Fibroblast of lung (primary cell): Measurements from ENCODE around the gene NEK8. TPM values are rescaled to one million over a fixed set of nuclear protein-coding genes. Genes with fewer than 3 reads are reported as not detected.

Source experiments
- DNase-seq, 2 donors: peaks; one replicate each; pipeline versions ENCODE4 v3.0.0 to v3.0.0-alpha.2; 2010; ENCODE audit warnings: low read depth in 2 of 2
- H2AFZ ChIP-seq: 2 replicates; pipeline ENCODE4 v1.5.1; 2012; ENCODE audit warnings: low read length, control low read depth, inconsistent platforms
- H3K27ac ChIP-seq: 2 replicates; pipeline ENCODE4 v1.5.1; 2011; ENCODE audit warnings: low read length, control low read depth; ENCODE audit not compliant: insufficient read depth
- H3K27me3 ChIP-seq: 2 replicates; pipeline ENCODE4 v1.5.1; 2011; ENCODE audit warnings: mild to moderate bottlenecking, low read length; ENCODE audit not compliant: control insufficient read depth, insufficient read depth
- H3K36me3 ChIP-seq: 2 replicates; pipeline ENCODE4 v1.5.1; 2011; ENCODE audit warnings: low read length; ENCODE audit not compliant: control insufficient read depth, insufficient read depth
- H3K4me1 ChIP-seq: 2 replicates; pipeline ENCODE4 v1.5.1; 2011; ENCODE audit warnings: low read length; ENCODE audit not compliant: control insufficient read depth, insufficient read depth; ENCODE audit errors: extremely low read depth
- H3K4me2 ChIP-seq: 2 replicates; pipeline ENCODE4 v1.5.1; 2011; ENCODE audit warnings: low read length, control low read depth; ENCODE audit not compliant: insufficient read depth; ENCODE audit errors: extremely low read depth
- H3K4me3 ChIP-seq, 4 experiments: fragments of 200-600 bp in 1 of 4; sonication (generic) in 1 of 4; replicated peaks in 1 of 4; 2 replicates each; pipeline ENCODE4 v1.5.1; 2011 to 2016; ENCODE audit warnings: low read length in 4 of 4, low read depth in 3 of 4, mild to moderate bottlenecking in 3 of 4, control low read depth in 2 of 4, inconsistent platforms in 1 of 4, mixed read lengths in 1 of 4; ENCODE audit not compliant: insufficient read depth in 1 of 4; ENCODE audit errors: control extremely low read depth in 1 of 4
- H3K79me2 ChIP-seq: 2 replicates; pipeline ENCODE4 v1.5.1; 2012; ENCODE audit warnings: mild to moderate bottlenecking, low read length, inconsistent platforms; ENCODE audit not compliant: control insufficient read depth, insufficient read depth
- H3K9ac ChIP-seq: 2 replicates; pipeline ENCODE4 v1.5.1; 2011; ENCODE audit warnings: mild to moderate bottlenecking, low read length, control low read depth; ENCODE audit not compliant: insufficient read depth
- H3K9me3 ChIP-seq: 2 replicates; pipeline ENCODE4 v1.5.1; 2012; ENCODE audit warnings: low read depth, low read length; ENCODE audit not compliant: control insufficient read depth, insufficient read depth
- H4K20me1 ChIP-seq: 2 replicates; pipeline ENCODE4 v1.5.1; 2011; ENCODE audit warnings: low read length; ENCODE audit not compliant: control insufficient read depth, insufficient read depth; ENCODE audit errors: extremely low read depth
- EZH2 ChIP-seq: IDR thresholded peaks from 2 replicates; pipeline ENCODE4 v1.5.1; 2012; ENCODE audit warnings: low read length, control low read depth, mild to moderate bottlenecking; ENCODE audit errors: missing control alignments
- polyA plus RNA-seq, 2 donors: library from polyadenylated mRNA; depleted of rRNA in 1 of 2; stranded (reverse) in 1 of 2; unstranded in 1 of 2; fragments of >200 nt; gene quantifications; 2 replicates each; pipeline ENCODE4 v1.2.1, GENCODE V29; 2011 to 2012; ENCODE audit warnings: missing spikeins in 1 of 2
- total RNA-seq: library from RNA; depleted of rRNA; stranded (reverse); fragments of >200 nt; gene quantifications from 2 replicates; pipeline ENCODE4 v1.2.1, GENCODE V29; 2014
- TF ChIP-seq, protein P1 (sequence below), 2 donors: IDR thresholded peaks in 1 of 2; conservative IDR thresholded peaks in 1 of 2; 1 replicate in 1 of 2; 2 replicates in 1 of 2; pipeline ENCODE4 v1.5.1; 2011 to 2012; ENCODE audit warnings: low read length in 2 of 2, control low read depth in 1 of 2, inconsistent platforms in 1 of 2, low read depth in 1 of 2, mild to moderate bottlenecking in 1 of 2

The NEK8 gene
- total and polyA plus RNA-seq, 2 donors (not counting 1 experiment from before 2014, with no cell fraction given) = 2.8 to 3.8 TPM

DNA sequence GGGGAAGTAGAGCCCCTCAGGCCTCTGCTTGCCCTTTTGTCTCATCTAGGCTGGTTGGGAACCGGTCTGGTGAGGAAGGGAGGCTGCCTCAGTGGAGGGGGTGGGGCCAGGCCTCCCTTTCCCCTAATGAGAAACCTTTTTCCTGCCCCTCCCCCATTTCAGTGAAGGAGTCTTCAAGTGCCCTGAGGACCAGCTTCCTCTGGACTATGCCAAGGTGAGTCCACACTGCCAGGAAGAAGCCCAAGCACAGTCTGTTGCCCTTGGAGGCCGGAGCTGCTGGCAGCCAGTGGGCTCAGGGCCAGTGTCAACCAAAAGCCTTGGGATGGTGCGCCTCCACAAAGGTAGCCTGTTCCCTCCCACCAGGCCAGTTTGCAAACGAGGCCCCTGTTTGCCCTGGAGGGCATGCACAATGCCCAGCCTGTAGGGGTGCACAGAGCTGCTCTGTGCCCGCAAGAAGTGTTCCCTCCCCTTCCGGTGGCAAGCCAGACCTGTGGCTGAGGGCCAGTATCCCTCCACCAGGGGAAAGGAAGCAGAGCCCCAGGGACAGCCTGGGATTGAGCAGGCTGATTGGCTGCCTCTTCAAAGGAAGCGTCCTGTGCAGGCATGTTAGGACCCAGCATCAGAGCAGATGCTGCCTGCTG is 18.6 kb downstream of the NEK8 start:
- no peaks in the 10 kb centered on the region for H3K9me3 ChIP-seq
- no peak for TF ChIP-seq EZH2
- TF ChIP-seq, protein P1, sequence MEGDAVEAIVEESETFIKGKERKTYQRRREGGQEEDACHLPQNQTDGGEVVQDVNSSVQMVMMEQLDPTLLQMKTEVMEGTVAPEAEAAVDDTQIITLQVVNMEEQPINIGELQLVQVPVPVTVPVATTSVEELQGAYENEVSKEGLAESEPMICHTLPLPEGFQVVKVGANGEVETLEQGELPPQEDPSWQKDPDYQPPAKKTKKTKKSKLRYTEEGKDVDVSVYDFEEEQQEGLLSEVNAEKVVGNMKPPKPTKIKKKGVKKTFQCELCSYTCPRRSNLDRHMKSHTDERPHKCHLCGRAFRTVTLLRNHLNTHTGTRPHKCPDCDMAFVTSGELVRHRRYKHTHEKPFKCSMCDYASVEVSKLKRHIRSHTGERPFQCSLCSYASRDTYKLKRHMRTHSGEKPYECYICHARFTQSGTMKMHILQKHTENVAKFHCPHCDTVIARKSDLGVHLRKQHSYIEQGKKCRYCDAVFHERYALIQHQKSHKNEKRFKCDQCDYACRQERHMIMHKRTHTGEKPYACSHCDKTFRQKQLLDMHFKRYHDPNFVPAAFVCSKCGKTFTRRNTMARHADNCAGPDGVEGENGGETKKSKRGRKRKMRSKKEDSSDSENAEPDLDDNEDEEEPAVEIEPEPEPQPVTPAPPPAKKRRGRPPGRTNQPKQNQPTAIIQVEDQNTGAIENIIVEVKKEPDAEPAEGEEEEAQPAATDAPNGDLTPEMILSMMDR (conservative IDR thresholded peaks at IDR 0.05 in 1 of 2, IDR thresholded peaks at IDR 0.05 in 1 of 2; ENCODE audit: low read depth in 1 of 2, low read length in 2 of 2) = no peak
- no peak for DNase-seq
- H3K79me2 ChIP-seq = peaks cover 39% of the 10 kb centered on the region
- peaks cover 28% of the 10 kb centered on the region for H3K36me3 ChIP-seq
- H3K27me3 ChIP-seq = no peaks in the 10 kb centered on the region
- no peak overlapping the region for H3K27ac ChIP-seq
- no peak overlapping the region for H3K9ac ChIP-seq
- no peaks in the 10 kb centered on the region for H4K20me1 ChIP-seq
- H2AFZ ChIP-seq = no peak overlapping the region
- H3K4me1 ChIP-seq = peaks cover 9% of the 10 kb centered on the region
- peak overlapping the region in 1 of 4 experiments; percentile 4 for H3K4me3 ChIP-seq
- no peak overlapping the region for H3K4me2 ChIP-seq

DNA sequence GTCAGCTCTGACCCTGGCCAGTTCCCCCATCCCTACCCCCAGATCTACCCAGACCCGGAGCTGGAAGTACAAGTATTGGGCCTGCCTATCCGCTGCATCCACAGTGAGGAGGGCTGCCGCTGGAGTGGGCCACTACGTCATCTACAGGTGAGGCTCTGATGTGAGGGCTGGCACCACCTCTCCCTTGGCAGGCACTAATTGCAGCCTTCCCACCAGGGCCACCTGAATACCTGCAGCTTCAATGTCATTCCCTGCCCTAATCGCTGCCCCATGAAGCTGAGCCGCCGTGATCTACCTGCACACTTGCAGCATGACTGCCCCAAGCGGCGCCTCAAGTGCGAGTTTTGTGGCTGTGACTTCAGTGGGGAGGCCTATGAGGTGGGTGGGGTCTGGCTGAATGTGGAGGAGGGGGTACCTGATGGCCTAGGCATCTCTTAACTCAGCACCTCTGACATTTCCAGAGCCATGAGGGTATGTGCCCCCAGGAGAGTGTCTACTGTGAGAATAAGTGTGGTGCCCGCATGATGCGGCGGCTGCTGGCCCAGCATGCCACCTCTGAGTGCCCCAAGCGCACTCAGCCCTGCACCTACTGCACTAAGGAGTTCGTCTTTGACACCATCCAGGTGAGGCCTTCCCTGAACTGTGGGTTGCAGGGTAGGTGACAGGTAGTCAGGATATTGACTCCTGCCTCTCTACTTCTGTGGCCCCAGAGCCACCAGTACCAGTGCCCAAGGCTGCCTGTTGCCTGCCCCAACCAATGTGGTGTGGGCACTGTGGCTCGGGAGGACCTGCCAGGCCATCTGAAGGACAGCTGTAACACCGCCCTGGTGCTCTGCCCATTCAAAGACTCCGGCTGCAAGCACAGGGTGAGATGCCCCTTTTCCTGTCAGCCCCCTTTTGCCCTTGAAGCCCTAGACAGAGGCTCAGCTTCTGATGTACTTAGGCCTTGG is 19.5 kb downstream of the NEK8 start:
- no peak overlapping the region for H3K9ac ChIP-seq
- no peaks in the 10 kb centered on the region for H4K20me1 ChIP-seq
- H3K9me3 ChIP-seq = no peaks in the 10 kb centered on the region
- peaks cover 39% of the 10 kb centered on the region for H3K79me2 ChIP-seq
- H3K27ac ChIP-seq = no peak overlapping the region
- H3K27me3 ChIP-seq = no peaks in the 10 kb centered on the region
- H2AFZ ChIP-seq = no peak overlapping the region
- no peak overlapping the region for H3K4me3 ChIP-seq
- TF ChIP-seq EZH2 = no peak
- TF ChIP-seq, protein P1 (conservative IDR thresholded peaks at IDR 0.05 in 1 of 2, IDR thresholded peaks at IDR 0.05 in 1 of 2; ENCODE audit: low read depth in 1 of 2, low read length in 2 of 2) = no peak
- H3K4me2 ChIP-seq = no peak overlapping the region
- peaks cover 9% of the 10 kb centered on the region for H3K4me1 ChIP-seq
- DNase-seq = no peak
- peaks cover 33% of the 10 kb centered on the region for H3K36me3 ChIP-seq

DNA sequence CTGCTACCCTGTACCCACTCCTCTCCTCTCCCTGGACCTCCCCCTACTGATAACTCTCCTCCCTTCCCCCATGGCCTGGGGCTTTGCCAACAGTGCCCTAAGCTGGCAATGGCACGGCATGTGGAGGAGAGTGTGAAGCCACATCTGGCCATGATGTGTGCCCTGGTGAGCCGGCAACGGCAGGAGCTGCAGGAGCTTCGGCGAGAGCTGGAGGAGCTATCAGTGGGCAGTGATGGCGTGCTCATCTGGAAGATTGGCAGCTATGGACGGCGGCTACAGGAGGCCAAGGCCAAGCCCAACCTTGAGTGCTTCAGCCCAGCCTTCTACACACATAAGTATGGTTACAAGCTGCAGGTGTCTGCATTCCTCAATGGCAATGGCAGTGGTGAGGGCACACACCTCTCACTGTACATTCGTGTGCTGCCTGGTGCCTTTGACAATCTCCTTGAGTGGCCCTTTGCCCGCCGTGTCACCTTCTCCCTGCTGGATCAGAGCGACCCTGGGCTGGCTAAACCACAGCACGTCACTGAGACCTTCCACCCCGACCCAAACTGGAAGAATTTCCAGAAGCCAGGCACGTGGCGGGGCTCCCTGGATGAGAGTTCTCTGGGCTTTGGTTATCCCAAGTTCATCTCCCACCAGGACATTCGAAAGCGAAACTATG is 20.4 kb downstream of the NEK8 start:
- H3K27me3 ChIP-seq = no peaks in the 10 kb centered on the region
- no peak overlapping the region for H2AFZ ChIP-seq
- no peak for DNase-seq
- H3K4me2 ChIP-seq = no peak overlapping the region
- no peak overlapping the region for H3K9ac ChIP-seq
- H3K4me3 ChIP-seq = no peak overlapping the region
- TF ChIP-seq, protein P1 (conservative IDR thresholded peaks at IDR 0.05 in 1 of 2, IDR thresholded peaks at IDR 0.05 in 1 of 2; ENCODE audit: low read depth in 1 of 2, low read length in 2 of 2) = no peak
- H3K79me2 ChIP-seq = peaks cover 39% of the 10 kb centered on the region
- no peaks in the 10 kb centered on the region for H3K9me3 ChIP-seq
- no peaks in the 10 kb centered on the region for H4K20me1 ChIP-seq
- H3K36me3 ChIP-seq = peaks cover 33% of the 10 kb centered on the region
- no peak overlapping the region for H3K27ac ChIP-seq
- H3K4me1 ChIP-seq = peaks cover 9% of the 10 kb centered on the region
